Measurements from ENCODE around the gene OVOL1.

DNA sequence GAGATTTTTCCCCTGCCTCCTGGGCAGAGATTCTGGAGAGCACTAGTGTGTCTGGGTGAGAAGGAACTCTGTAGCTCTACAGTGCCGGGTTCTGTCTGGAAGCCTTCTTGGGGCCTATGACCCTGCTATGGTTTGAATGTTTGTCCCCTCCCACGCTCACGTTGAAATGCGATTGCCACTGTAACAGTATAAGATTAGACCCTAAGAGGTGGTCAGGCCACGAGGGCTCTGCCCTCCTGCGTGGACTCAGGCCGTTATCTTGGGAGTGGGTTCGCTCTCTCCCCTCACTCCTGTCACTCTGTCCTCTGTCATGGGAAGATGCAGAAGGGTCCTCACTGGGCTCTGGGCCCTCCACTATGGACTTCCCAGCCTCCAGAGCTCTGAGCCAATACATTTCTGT lies 9.6 kb upstream of the OVOL1 start:
- TF ChIP-seq, protein P1, sequence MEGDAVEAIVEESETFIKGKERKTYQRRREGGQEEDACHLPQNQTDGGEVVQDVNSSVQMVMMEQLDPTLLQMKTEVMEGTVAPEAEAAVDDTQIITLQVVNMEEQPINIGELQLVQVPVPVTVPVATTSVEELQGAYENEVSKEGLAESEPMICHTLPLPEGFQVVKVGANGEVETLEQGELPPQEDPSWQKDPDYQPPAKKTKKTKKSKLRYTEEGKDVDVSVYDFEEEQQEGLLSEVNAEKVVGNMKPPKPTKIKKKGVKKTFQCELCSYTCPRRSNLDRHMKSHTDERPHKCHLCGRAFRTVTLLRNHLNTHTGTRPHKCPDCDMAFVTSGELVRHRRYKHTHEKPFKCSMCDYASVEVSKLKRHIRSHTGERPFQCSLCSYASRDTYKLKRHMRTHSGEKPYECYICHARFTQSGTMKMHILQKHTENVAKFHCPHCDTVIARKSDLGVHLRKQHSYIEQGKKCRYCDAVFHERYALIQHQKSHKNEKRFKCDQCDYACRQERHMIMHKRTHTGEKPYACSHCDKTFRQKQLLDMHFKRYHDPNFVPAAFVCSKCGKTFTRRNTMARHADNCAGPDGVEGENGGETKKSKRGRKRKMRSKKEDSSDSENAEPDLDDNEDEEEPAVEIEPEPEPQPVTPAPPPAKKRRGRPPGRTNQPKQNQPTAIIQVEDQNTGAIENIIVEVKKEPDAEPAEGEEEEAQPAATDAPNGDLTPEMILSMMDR (IDR thresholded peaks at IDR 0.05) = no peak
- TF ChIP-seq EP300 (IDR thresholded peaks at IDR 0.05) (no peak), POLR2A (IDR thresholded peaks at IDR 0.05; ENCODE audit: low read depth) (no peak), POLR2AphosphoS5 (IDR thresholded peaks at IDR 0.05) (no peak)

All from esophagus muscularis mucosa (tissue), 4 donors.